ENCODE data around the gene BECN2. TPM values are rescaled to one million over a fixed set of nuclear protein-coding genes. Genes with fewer than 3 reads are reported as not detected.
"Not testable (repeated sequence)": the region's sequence is repeated elsewhere in the genome, so short reads cannot be mapped to it uniquely, and the experiment has no call there.

Gene BECN2
- total RNA-seq, 1 donor from 2014 or later, result not detected

DNA sequence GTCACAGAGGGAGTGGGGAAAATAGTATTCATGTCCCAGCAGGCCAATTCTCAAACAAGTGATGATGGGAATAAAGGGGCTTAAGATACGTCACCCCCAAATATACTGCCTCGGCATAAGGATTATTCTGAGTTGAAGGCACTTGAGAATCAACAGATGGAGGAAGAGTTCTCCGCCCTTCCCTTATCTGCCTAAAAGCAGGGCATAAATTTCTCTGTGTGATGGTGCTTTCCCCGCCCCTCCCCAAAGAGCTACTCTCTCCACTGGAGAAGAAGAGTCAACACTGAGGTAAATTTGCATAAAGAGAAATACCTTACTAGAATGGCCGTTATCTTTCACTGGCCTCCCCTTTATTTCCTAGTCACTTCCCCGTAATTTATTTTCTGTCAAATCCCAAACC, 18.7 kb downstream of the BECN2 start:
- FAIRE-seq (no peak), DNase-seq (ENCODE audit: low spot score in 2 of 2) (no peak)

- no peak for DNase-seq (ENCODE audit: low spot score in 2 of 2)
- FAIRE-seq, result no peak
These were observed 21.5 kb downstream of the BECN2 start for GRCh38 chr1:241979071-241979470.

DNA sequence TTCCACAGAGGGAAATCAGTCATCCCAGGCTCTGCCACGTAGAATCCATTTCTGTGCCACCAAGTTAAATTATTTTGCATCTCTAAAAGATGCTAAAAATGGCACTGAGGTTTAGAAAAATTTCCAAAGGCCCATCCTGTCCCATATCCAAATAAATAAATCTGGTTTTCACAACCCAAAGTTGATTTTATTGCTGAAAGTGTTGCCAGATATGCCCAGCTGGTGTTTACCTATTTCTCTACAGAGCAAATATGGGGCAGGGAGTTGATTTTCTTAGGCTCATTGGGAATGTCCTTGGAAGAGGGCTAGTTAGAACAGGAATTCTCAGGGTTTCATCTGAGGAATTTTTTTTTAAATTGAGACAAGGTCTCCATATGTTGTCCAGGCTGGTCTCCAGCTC, 22.4 kb downstream of the BECN2 start:
- FAIRE-seq, result no peak
- no peak for DNase-seq (ENCODE audit: low spot score in 2 of 2)

- peak; percentile 20 to 44 for DNase-seq (ENCODE audit: low spot score in 2 of 2)
- no peak for FAIRE-seq
These were observed 28.2 kb downstream of the BECN2 start for GRCh38 chr1:241985787-241986186.

DNA sequence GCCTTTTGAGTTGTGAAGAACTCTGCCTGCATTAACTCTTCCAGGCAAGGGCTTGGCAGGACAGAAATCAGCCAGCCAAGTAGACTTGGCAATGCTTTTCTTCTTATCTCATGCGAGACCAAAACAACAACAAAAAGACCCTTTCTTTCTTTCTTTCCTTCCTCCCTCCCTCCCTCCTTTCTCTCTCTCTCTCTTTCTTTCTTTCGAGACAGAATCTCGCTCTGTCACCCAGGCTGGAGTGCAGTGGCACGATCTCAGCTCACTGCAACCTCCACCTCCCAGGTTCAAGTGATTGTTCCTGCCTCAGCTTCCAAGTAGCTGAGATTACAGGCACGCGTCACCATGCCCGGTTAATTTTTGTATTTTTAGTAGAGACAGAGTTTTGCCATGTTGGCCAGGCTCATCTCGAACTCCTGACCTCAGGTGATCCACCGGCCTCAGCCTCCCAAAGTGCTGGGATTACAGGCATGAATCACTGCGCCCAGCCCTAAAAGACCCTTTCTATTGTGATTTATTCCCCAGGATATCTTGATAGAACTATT, 30.9 kb downstream of the BECN2 start:
- not testable (repeated sequence) for FAIRE-seq; DNase-seq (ENCODE audit: low spot score in 2 of 2)

DNA sequence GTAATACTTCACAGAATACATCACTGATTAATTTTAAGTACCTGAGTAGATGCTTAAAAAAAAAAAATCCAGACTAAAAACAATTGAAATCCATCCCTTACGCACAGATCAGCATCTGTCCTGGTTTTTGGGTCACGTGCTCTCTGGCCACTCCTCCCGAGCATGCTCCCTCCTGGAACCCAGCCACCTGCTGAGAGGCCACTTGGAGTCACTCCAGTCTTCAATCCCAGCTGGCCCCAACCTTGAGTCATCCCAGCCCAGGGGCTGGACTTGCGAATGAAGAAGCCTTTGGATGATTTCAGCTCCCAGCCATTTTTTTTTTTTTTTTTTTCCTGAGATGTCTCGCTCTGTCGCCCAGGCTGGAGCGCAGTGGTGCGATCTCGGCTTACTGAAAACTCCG, 32.5 kb downstream of the BECN2 start:
- DNase-seq (ENCODE audit: low spot score in 2 of 2) (peak; percentile 28), FAIRE-seq (no peak)

GRCh38 chr1:241992734-241993133, 35.2 kb downstream of the BECN2 start:
- DNase-seq (ENCODE audit: low spot score in 2 of 2) (no peak), FAIRE-seq (no peak)

DNA sequence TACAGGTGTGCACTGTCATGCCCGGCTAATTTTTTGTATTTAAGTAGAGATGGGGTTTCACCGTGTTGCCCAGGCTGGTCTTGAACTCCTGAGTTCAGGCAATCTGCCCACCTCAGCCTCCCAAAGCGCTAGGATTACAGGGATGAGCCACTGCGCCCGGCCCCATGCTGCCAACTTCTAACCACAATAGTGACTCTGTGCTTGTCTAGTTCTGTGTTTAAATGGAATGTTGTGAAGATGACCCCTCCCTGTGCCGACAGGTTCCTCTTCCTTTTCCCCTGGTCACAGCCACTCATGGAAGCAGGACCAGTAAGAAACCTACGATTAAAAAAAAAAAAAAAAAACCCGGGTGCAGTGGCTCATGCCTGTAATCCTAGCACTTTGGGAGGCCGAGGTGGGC, 36.6 kb downstream of the BECN2 start:
- no peak for DNase-seq (ENCODE audit: low spot score in 2 of 2)
- no peak for FAIRE-seq

DNA sequence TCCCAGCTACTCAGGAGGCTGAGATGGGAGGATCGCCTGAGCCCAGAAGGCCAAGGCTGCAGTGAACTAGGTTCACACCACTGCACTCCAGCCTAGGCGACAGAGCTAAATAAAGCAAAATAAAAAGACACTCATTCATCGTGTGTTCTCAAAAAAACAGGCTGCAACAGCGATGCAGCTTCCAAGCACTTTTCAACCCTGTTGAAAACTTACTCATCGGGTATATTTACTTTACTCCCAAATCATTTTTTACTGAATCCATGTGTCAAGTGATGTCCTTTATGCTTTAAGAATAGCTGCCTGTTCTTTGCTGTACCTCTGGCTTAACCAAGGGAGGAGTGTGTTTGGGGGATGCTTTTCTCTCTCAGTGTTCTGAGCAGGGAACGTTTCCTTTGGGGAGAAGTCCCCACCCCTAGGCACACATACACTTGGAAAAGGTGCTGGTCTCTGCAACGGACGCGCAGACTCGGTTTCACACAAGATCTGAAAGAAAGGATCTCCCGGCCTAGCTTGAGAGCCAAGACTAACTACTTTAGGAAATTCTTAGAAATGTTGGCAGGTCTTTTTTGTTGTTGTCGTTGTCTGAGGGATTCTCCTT, 39.9 kb downstream of the BECN2 start:
- DNase-seq (ENCODE audit: low spot score in 2 of 2), result no peak
- no peak for FAIRE-seq

- no peak for FAIRE-seq
These were observed 40.9 kb downstream of the BECN2 start for GRCh38 chr1:241998412-241998921.

GRCh38 chr1:241999026-241999425, 41.5 kb downstream of the BECN2 start, which contains the start of gene MAP1LC3C:
MAP1LC3C (minus strand) TSS chr1:241999098; CDS start chr1:241999008, 90 bp downstream.
- no peak for DNase-seq (ENCODE audit: low spot score in 2 of 2)
- FAIRE-seq, result no peak

More at GRCh38 chr1:241998412-241998921, 40.9 kb downstream of the BECN2 start:
- peak in 1 of 2 donors; percentile 46 for DNase-seq (ENCODE audit: low spot score in 2 of 2)

GRCh38 chr1:242000434-242000833, 42.9 kb downstream of the BECN2 start:
- no peak for FAIRE-seq
- DNase-seq (ENCODE audit: low spot score in 2 of 2), result no peak

DNA sequence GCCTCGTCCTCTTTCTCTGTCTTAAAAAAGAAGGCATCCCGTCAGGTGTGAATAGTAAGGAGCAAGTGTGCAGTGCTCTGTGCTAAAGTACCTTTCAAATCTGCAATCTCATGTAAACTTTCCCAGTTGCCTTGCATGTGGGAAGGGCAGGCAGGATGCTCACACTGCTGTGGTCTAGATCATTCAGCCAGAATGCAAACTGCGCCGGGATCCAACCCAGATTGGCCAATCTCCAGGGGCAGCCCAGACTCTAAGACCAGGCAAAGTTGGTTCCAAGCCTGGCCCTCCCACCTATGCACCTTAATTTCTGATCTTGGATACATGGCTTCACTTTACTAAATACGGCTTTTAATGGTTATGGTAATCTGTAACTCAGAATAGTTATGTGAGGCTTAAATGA, 44.5 kb downstream of the BECN2 start:
- DNase-seq (ENCODE audit: low spot score in 2 of 2) (no peak), FAIRE-seq (no peak)

- no peak for DNase-seq (ENCODE audit: low spot score in 2 of 2)
- no peak for FAIRE-seq
These were observed 44.9 kb downstream of the BECN2 start for GRCh38 chr1:242002510-242002909.

DNA sequence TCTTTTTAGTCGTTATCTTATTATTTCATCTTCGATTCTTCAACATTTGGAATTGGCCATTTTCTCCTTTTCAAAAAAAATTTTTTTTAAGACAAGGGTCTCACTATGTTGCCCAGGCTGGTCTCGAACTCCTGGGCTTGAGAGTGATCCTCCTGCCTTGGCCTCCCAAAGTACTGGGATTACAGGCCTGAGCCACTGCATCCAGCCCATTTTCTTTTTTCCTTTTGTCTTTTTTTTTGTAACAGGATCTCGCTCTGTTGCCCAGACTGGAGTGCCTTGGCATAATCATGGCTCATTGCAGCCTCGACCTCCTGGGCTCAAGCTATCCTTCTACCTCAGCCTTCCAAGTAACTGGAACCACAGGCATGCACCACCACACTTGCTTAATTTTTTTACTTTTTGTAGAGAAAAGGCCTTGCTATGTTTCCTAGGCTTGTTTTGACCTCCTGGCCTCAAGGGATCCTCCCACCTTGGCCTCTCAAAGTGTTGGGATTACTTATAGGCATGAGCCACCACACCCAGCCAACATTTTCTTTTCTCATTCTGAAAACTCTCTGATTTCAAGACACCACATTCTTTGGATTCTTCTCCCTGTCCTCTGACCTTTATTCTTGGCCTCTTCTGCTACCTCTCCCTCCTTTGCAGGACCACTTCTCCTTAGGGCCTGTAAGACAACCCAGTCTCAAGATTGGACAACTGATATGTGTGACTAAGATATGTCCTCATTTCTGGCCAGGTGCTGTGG, 47.4 kb downstream of the BECN2 start:
- DNase-seq (ENCODE audit: low spot score in 2 of 2), result no peak
- FAIRE-seq, result no peak

- no peak for DNase-seq (ENCODE audit: low spot score in 2 of 2)
- FAIRE-seq, result no peak
These were observed 48.4 kb downstream of the BECN2 start for GRCh38 chr1:242005866-242006535.

- FAIRE-seq (no peak), DNase-seq (ENCODE audit: low spot score in 2 of 2) (no peak)
These were observed 49.4 kb downstream of the BECN2 start for GRCh38 chr1:242006976-242007375.

All from frontal cortex (tissue), 4 donors.